HCT116 (cell line): ENCODE measurements around the gene NCR3LG1. TPM values are rescaled to one million over a fixed set of nuclear protein-coding genes. Genes with fewer than 3 reads are reported as not detected.

ENCODE experiments used
- ATAC-seq: fragments of 200-7000 bp; cut with Tn5 transposase; 2 replicates; pipeline ENCODE4 v1.9.1; 2020; ENCODE audit warnings: mild to moderate bottlenecking, moderate library complexity
- BruUV-seq: library from RNA; stranded (reverse); fragments of 400-500 nt; replicated peaks from 2 replicates; lab custom pipeline; 2021; lab: Mats Ljungman, UMichigan
- CTCF ChIA-PET: fragments of 300-600 bp; sonication (Branson Sonifier 250); formaldehyde crosslinking; loops from one replicate; lab custom pipeline; 2021; ENCODE audit warnings: antibody characterized with exemption; lab: Charles Lee
- POLR2A ChIA-PET: fragments of 300-600, 350-600 bp; sonication (Branson Sonifier 250); formaldehyde crosslinking; loops from one replicate; lab custom pipeline; 2021; ENCODE audit warnings: antibody characterized with exemption; lab: Charles Lee
- RAD21 ChIA-PET, 2 experiments: fragments of 300-600 bp; sonication (Branson Sonifier 250); formaldehyde crosslinking; loops; one replicate each; lab custom pipeline; 2023; ENCODE audit warnings: low total read pairs in 2 of 2; ENCODE audit not compliant: uncharacterized antibody in 2 of 2, unreplicated experiment in 2 of 2, low non-redundant PET in 1 of 2; lab: Charles Lee
- DNase-seq: peaks from one replicate; pipeline ENCODE4 v3.0.0-alpha.2; 2010; ENCODE audit warnings: low read depth, low spot score
- H2AFZ ChIP-seq: fragments of 200-600 bp; shearing (Covaris generic), sonication (generic); 2 replicates; pipeline ENCODE4 v1.6.1; 2017; ENCODE audit warnings: low read depth, mixed run types, mixed read lengths, antibody characterized with exemption, low read length; ENCODE audit not compliant: poor library complexity, severe bottlenecking
- H3K27ac ChIP-seq: 2 replicates; pipeline ENCODE4 v1.5.1; 2012; ENCODE audit warnings: low read depth, low read length
- H3K27me3 ChIP-seq: fragments of 200-600 bp; sonication (generic); 2 replicates; pipeline ENCODE4 v1.6.1; 2016; ENCODE audit warnings: mixed run types, low read length, mixed read lengths; ENCODE audit not compliant: insufficient read depth
- H3K36me3 ChIP-seq, 2 experiments: fragments of 200-500 bp in 1 of 2; fragments of 200-600 bp in 1 of 2; sonication (Bioruptor generic) in 1 of 2; sonication (generic) in 1 of 2; 2 replicates each; pipeline versions ENCODE4 v1.5.1 to v1.6.1; 2014 to 2016; ENCODE audit warnings: low read length in 2 of 2, inconsistent platforms in 1 of 2, mixed read lengths in 1 of 2, mixed run types in 1 of 2; ENCODE audit not compliant: insufficient read depth in 2 of 2, control insufficient read depth in 1 of 2
- H3K4me1 ChIP-seq, 2 experiments: fragments of 200-600 bp in 1 of 2; sonication (generic) in 1 of 2; 2 replicates each; pipeline versions ENCODE4 v1.5.1 to v1.6.1; 2012 to 2017; ENCODE audit warnings: low read length in 2 of 2, inconsistent platforms in 1 of 2, mild to moderate bottlenecking in 1 of 2, mixed read lengths in 1 of 2, mixed run types in 1 of 2, moderate library complexity in 1 of 2; ENCODE audit not compliant: insufficient read depth in 2 of 2, control insufficient read depth in 1 of 2
- H3K4me2 ChIP-seq: fragments of 200-600 bp; sonication (generic); 2 replicates; pipeline ENCODE4 v1.6.1; 2017; ENCODE audit warnings: mixed run types, low read length, mixed read lengths
- H3K4me3 ChIP-seq, 2 experiments: fragments of 200-600 bp in 1 of 2; sonication (generic) in 1 of 2; replicated peaks in 1 of 2; 2 replicates each; pipeline ENCODE4 v1.5.1; 2011 to 2016; ENCODE audit warnings: low read length in 2 of 2, control low read depth in 1 of 2, low read depth in 1 of 2, mild to moderate bottlenecking in 1 of 2, mixed read lengths in 1 of 2, mixed run types in 1 of 2
- H3K79me2 ChIP-seq: fragments of 200-600 bp; sonication (generic); 2 replicates; pipeline ENCODE4 v1.6.1; 2017; ENCODE audit warnings: mild to moderate bottlenecking, mixed run types, low read length, moderate library complexity, mixed read lengths; ENCODE audit not compliant: insufficient read depth
- H3K9ac ChIP-seq: fragments of 200-600 bp; sonication (generic); 2 replicates; pipeline ENCODE4 v1.6.1; 2016; ENCODE audit warnings: low read length, mixed read lengths
- H3K9me2 ChIP-seq: fragments of 200-600 bp; sonication (generic), shearing (Covaris generic); 2 replicates; pipeline ENCODE4 v1.6.1; 2017; ENCODE audit warnings: mixed run types, mild to moderate bottlenecking, moderate library complexity; ENCODE audit not compliant: insufficient read depth
- H3K9me3 ChIP-seq, 2 experiments: fragments of 200-500 bp in 1 of 2; fragments of 200-600 bp in 1 of 2; sonication (Bioruptor generic) in 1 of 2; sonication (generic) in 1 of 2; 2 replicates each; pipeline ENCODE4 v1.6.1; 2014 to 2017; ENCODE audit warnings: low read length in 2 of 2, mixed read lengths in 2 of 2, inconsistent platforms in 1 of 2, low read depth in 1 of 2, mild to moderate bottlenecking in 1 of 2, mixed run types in 1 of 2, moderate library complexity in 1 of 2; ENCODE audit not compliant: control insufficient read depth in 1 of 2, insufficient read depth in 1 of 2
- H4K20me1 ChIP-seq: fragments of 200-600 bp; sonication (generic), shearing (Covaris generic); 2 replicates; pipeline ENCODE4 v1.6.1; 2017; ENCODE audit warnings: mixed run types, mild to moderate bottlenecking, moderate library complexity; ENCODE audit not compliant: insufficient read depth
- CBX3 ChIP-seq: IDR thresholded peaks from 2 replicates; pipeline ENCODE4 v1.6.1; 2012; ENCODE audit warnings: low read depth
- CEBPB ChIP-seq: IDR thresholded peaks from 2 replicates; pipeline ENCODE4 v1.6.1; 2012; ENCODE audit warnings: low read depth
- MAX ChIP-seq: IDR thresholded peaks from 2 replicates; pipeline ENCODE4 v1.6.1; 2012
- POLR2A ChIP-seq: IDR thresholded peaks from 2 replicates; pipeline ENCODE4 v1.7.0; 2011; ENCODE audit warnings: borderline replicate concordance; ENCODE audit not compliant: insufficient read depth, insufficient read length; ENCODE audit errors: extremely low read depth
- POLR2AphosphoS5 ChIP-seq: IDR thresholded peaks from 2 replicates; pipeline ENCODE4 v1.6.1; 2011; ENCODE audit warnings: mild to moderate bottlenecking, low read depth, low read length, moderate library complexity
- SRF ChIP-seq: IDR thresholded peaks from 2 replicates; pipeline ENCODE4 v1.6.1; 2012; ENCODE audit warnings: low read depth
- TCF7L2 ChIP-seq: IDR thresholded peaks from 2 replicates; pipeline ENCODE4 v1.7.0; 2011; ENCODE audit warnings: borderline replicate concordance, inconsistent platforms; ENCODE audit not compliant: insufficient read depth, insufficient read length; ENCODE audit errors: extremely low read depth
- ZBTB33 ChIP-seq: IDR thresholded peaks from 2 replicates; pipeline ENCODE4 v1.6.1; 2011; ENCODE audit warnings: mild to moderate bottlenecking, low read length, moderate library complexity; ENCODE audit not compliant: insufficient replicate concordance; ENCODE audit errors: extremely low read depth
- intact Hi-C: fragments of 100-400 bp; cut with micrococcal nuclease; formaldehyde crosslinking; loops from 2 replicates; pipeline ENCODE4 v1.10.0; 2022
- total RNA-seq: library from RNA; stranded (reverse); gene quantifications from one replicate; pipeline ENCODE4 v1.2.1, GENCODE V29; 2021; ENCODE audit not compliant: unreplicated experiment

Gene NCR3LG1
- total RNA-seq, 1 experiment from 2014 or later: 1.5 TPM

- no peaks in the 10 kb centered on the region for H3K79me2 ChIP-seq
- H3K36me3 ChIP-seq: 0 out of 4 replicates have a peak, but pooled peaks cover 0 to 6% of the 10 kb centered on the region in 2 experiments
- H3K4me3 ChIP-seq: no peak overlapping the region
- no peaks in the 10 kb centered on the region for H3K27me3 ChIP-seq
- no peak for DNase-seq
- no peak overlapping the region for H3K9ac ChIP-seq
- no peak overlapping the region for H3K27ac ChIP-seq
- H3K9me3 ChIP-seq: peaks cover 8 to 25% of the 10 kb centered on the region in 2 experiments; a peak in 2 of 4 replicates
- H3K9me2 ChIP-seq: no peaks in the 10 kb centered on the region
- ChIA-PET POLR2A (no interaction called here), CTCF (interaction anchor here (1.0 to 1.2 kb wide), 2 partner anchors 13 to 16 kb away, joined by 3 read pairs; no protein-coding TSS in a partner anchor), RAD21 (no interaction called here)
- H3K4me1 ChIP-seq: no peaks in the 10 kb centered on the region
- intact Hi-C loops: no loop called here
- BruUV-seq: no TSS peak
- H2AFZ ChIP-seq: no peak overlapping the region
- no peak for TF ChIP-seq TCF7L2
- no peak for TF ChIP-seq SRF
- TF ChIP-seq CEBPB: no peak
- TF ChIP-seq ZBTB33: no peak
- TF ChIP-seq CBX3: no peak
- TF ChIP-seq POLR2A: no peak
- no peak for TF ChIP-seq POLR2AphosphoS5
- no peak for TF ChIP-seq MAX
- no peak for ATAC-seq
- H4K20me1 ChIP-seq: no peaks in the 10 kb centered on the region
- no peak overlapping the region for H3K4me2 ChIP-seq
These were observed 14.9 kb downstream of the NCR3LG1 start for GRCh38 chr11:17366495-17366894.
